NCI-H146 treated with DMSO at 0.1 percent for 48 hours (cell line): ENCODE measurements around the gene PRPF4.
A peak's percentile ranks its signal among the peaks of the same experiment; 100 is the strongest.
"Not testable (repeated sequence)": the region's sequence is repeated elsewhere in the genome, so short reads cannot be mapped to it uniquely, and the experiment has no call there.

Experiments used
- DNase-seq: peaks from one replicate; lab custom pipeline; 2025; ENCODE audit not compliant: unreplicated experiment; lab: John Stamatoyannopoulos, UW

PRPF4 gene

GRCh38 chr9:113267911-113268566 is 7.4 kb upstream of the PRPF4 start:
- DNase-seq, result no peak

GRCh38 chr9:113269355-113269754 is 6.1 kb upstream of the PRPF4 start:
- no peak for DNase-seq

- no peak for DNase-seq
Observed at GRCh38 chr9:113269871-113270270, 5.6 kb upstream of the PRPF4 start.

GRCh38 chr9:113274474-113275156 is 843 bp upstream of the PRPF4 start:
- peak; percentile 28 for DNase-seq

- DNase-seq, result no peak
Observed at GRCh38 chr9:113278840-113279239, 3.4 kb downstream of the PRPF4 start.

GRCh38 chr9:113281356-113281755 is 5.9 kb downstream of the PRPF4 start:
- DNase-seq, result no peak

GRCh38 chr9:113289091-113289490 is 13.6 kb downstream of the PRPF4 start:
- DNase-seq, result no peak

- DNase-seq, result no peak
Observed at GRCh38 chr9:113290052-113290607, 14.7 kb downstream of the PRPF4 start.

GRCh38 chr9:113293285-113293878 is 17.9 kb downstream of the PRPF4 start:
- no peak for DNase-seq

GRCh38 chr9:113296247-113296646 is 20.8 kb downstream of the PRPF4 start:
- DNase-seq, result not testable (repeated sequence)

GRCh38 chr9:113296796-113297558 is 21.5 kb downstream of the PRPF4 start:
- no peak for DNase-seq

- no peak for DNase-seq
Observed at GRCh38 chr9:113298311-113298710, 22.9 kb downstream of the PRPF4 start.

- peak; percentile 84 for DNase-seq
Observed at GRCh38 chr9:113298924-113299770, 23.7 kb downstream of the PRPF4 start.

GRCh38 chr9:113299800-113300292 is 24.4 kb downstream of the PRPF4 start:
- DNase-seq, result peak; percentile 24

GRCh38 chr9:113301548-113301947 is 26.1 kb downstream of the PRPF4 start:
- no peak for DNase-seq

- DNase-seq, result no peak
Observed at GRCh38 chr9:113302792-113303418, 27.4 kb downstream of the PRPF4 start, which contains the start of gene RNF183. Gene RNF183, minus strand, starts transcription at chr9:113303376. Its CDS starts 5,192 bp downstream, at chr9:113298184.

GRCh38 chr9:113306566-113306965 is 31.1 kb downstream of the PRPF4 start:
- no peak for DNase-seq

- no peak for DNase-seq
Observed at GRCh38 chr9:113307396-113307975, 32.0 kb downstream of the PRPF4 start.

- DNase-seq, result no peak
Observed at GRCh38 chr9:113309204-113309813, 33.9 kb downstream of the PRPF4 start.
